ENCODE measurements around the gene IL1RAPL1. TPM values are rescaled to one million over a fixed set of nuclear protein-coding genes. Genes with fewer than 3 reads are reported as not detected.
"Not testable (repeated sequence)": the region's sequence is repeated elsewhere in the genome, so short reads cannot be mapped to it uniquely, and the experiment has no call there.

Gene IL1RAPL1
- total RNA-seq, 2 donors from 2014 or later, result not detected

- ATAC-seq (replicated peaks), result no peak
- H3K27me3 Mint-ChIP-seq, result no peaks in the 10 kb centered on the region
- H3K4me1 Mint-ChIP-seq, result no peaks in the 10 kb centered on the region
- H3K9me3 Mint-ChIP-seq, result peaks cover 8% of the 10 kb centered on the region
- no peak overlapping the region for H3K27ac Mint-ChIP-seq
- no peaks in the 10 kb centered on the region for H3K36me3 Mint-ChIP-seq (ENCODE audit: low read depth)
- H3K4me3 Mint-ChIP-seq, result no peak overlapping the region
Measured at GRCh38 chrX:29110041-29110440, 522.8 kb downstream of the IL1RAPL1 start.

GRCh38 chrX:29113221-29113620 lies 526.0 kb downstream of the IL1RAPL1 start:
- H3K27ac Mint-ChIP-seq, result no peak overlapping the region
- no peak overlapping the region for H3K4me3 Mint-ChIP-seq
- no peak for ATAC-seq (replicated peaks)
- peaks cover 11% of the 10 kb centered on the region for H3K9me3 Mint-ChIP-seq
- H3K27me3 Mint-ChIP-seq, result no peaks in the 10 kb centered on the region
- H3K36me3 Mint-ChIP-seq (ENCODE audit: low read depth), result no peaks in the 10 kb centered on the region
- no peaks in the 10 kb centered on the region for H3K4me1 Mint-ChIP-seq

GRCh38 chrX:29122817-29123216 lies 535.6 kb downstream of the IL1RAPL1 start:
- H3K36me3 Mint-ChIP-seq (ENCODE audit: low read depth); H3K27me3 Mint-ChIP-seq; ATAC-seq (replicated peaks); H3K4me1 Mint-ChIP-seq; H3K9me3 Mint-ChIP-seq; H3K27ac Mint-ChIP-seq; H3K4me3 Mint-ChIP-seq: not testable (repeated sequence)

DNA sequence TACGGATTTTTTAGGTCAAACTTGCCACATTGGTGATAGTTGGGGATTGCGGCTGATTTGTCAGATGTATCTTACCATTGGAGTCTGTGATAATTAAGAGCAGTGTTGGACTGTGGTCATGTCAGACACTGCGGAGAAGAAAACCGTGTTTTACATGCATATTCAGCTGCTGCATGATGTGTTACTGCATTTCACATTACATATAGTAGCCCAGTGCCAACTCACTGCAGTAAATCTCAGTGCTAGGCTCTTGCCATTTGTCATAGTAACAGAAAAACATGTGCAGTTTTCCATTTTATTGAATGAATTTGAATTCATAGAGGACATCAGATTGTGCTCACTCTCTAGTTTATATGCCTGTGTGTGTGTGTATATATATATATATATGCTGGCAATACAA lies 543.7 kb downstream of the IL1RAPL1 start:
- Mint-ChIP-seq H3K36me3 (ENCODE audit: low read depth) (no peaks in the 10 kb centered on the region), H3K27me3 (no peaks in the 10 kb centered on the region), H3K9me3 (no peaks in the 10 kb centered on the region), H3K4me3 (no peak overlapping the region), H3K27ac (no peak overlapping the region), H3K4me1 (no peaks in the 10 kb centered on the region)
- no peak for ATAC-seq (replicated peaks)

- ATAC-seq (replicated peaks), result no peak
- H3K27me3 Mint-ChIP-seq, result no peaks in the 10 kb centered on the region
- H3K4me1 Mint-ChIP-seq, result no peaks in the 10 kb centered on the region
- no peak overlapping the region for H3K4me3 Mint-ChIP-seq
- no peaks in the 10 kb centered on the region for H3K36me3 Mint-ChIP-seq (ENCODE audit: low read depth)
- no peak overlapping the region for H3K27ac Mint-ChIP-seq
- H3K9me3 Mint-ChIP-seq, result no peaks in the 10 kb centered on the region
Measured at GRCh38 chrX:29136904-29137303, 549.7 kb downstream of the IL1RAPL1 start.

GRCh38 chrX:29138003-29138402 lies 550.8 kb downstream of the IL1RAPL1 start:
- Mint-ChIP-seq H3K4me3 (no peak overlapping the region), H3K27me3 (no peaks in the 10 kb centered on the region), H3K9me3 (no peaks in the 10 kb centered on the region), H3K27ac (no peak overlapping the region), H3K4me1 (no peaks in the 10 kb centered on the region), H3K36me3 (ENCODE audit: low read depth) (no peaks in the 10 kb centered on the region)
- ATAC-seq (replicated peaks), result no peak

GRCh38 chrX:29143356-29143755 lies 556.1 kb downstream of the IL1RAPL1 start:
- Mint-ChIP-seq H3K4me1 (no peaks in the 10 kb centered on the region), H3K9me3 (peaks cover 8% of the 10 kb centered on the region), H3K27ac (no peak overlapping the region), H3K4me3 (no peak overlapping the region), H3K27me3 (no peaks in the 10 kb centered on the region), H3K36me3 (ENCODE audit: low read depth) (no peaks in the 10 kb centered on the region)
- no peak for ATAC-seq (replicated peaks)

- Mint-ChIP-seq H3K27me3 (no peaks in the 10 kb centered on the region), H3K9me3 (peaks cover 8% of the 10 kb centered on the region), H3K4me3 (no peak overlapping the region)
Measured at GRCh38 chrX:29143756-29144155, 556.5 kb downstream of the IL1RAPL1 start.

GRCh38 chrX:29145316-29145715 lies 558.1 kb downstream of the IL1RAPL1 start:
- Mint-ChIP-seq H3K9me3 (peaks cover 8% of the 10 kb centered on the region), H3K27ac (no peak overlapping the region), H3K36me3 (ENCODE audit: low read depth) (no peaks in the 10 kb centered on the region), H3K27me3 (no peaks in the 10 kb centered on the region), H3K4me3 (no peak overlapping the region), H3K4me1 (no peaks in the 10 kb centered on the region)
- no peak for ATAC-seq (replicated peaks)

More at GRCh38 chrX:29143756-29144155, 556.5 kb downstream of the IL1RAPL1 start:
- H3K36me3 Mint-ChIP-seq (ENCODE audit: low read depth), result no peaks in the 10 kb centered on the region
- no peak for ATAC-seq (replicated peaks)
- no peak overlapping the region for H3K27ac Mint-ChIP-seq
- no peaks in the 10 kb centered on the region for H3K4me1 Mint-ChIP-seq

GRCh38 chrX:29148511-29148910 lies 561.3 kb downstream of the IL1RAPL1 start:
- peaks cover 8% of the 10 kb centered on the region for H3K9me3 Mint-ChIP-seq
- H3K36me3 Mint-ChIP-seq (ENCODE audit: low read depth), result no peaks in the 10 kb centered on the region
- H3K4me3 Mint-ChIP-seq, result no peak overlapping the region
- no peaks in the 10 kb centered on the region for H3K4me1 Mint-ChIP-seq
- H3K27me3 Mint-ChIP-seq, result no peaks in the 10 kb centered on the region
- ATAC-seq (replicated peaks), result no peak
- no peak overlapping the region for H3K27ac Mint-ChIP-seq

DNA sequence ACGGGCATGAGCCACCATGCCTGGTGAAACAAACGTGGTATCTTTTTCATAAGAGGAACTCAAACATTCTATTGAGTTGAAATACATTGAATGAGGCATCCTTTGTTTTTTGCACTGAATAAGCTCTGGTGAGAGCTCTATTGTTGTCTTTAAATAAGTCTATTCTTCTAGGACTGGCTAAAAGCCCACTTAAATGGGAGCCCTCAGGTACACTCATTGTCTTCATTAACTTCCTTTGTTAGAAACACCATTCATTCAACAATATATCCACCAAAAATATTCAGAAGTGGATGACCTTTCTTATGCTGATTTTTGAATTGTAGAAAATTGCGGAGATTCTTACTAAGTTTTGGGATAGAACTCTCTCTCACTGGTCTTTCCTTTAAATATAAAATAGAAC lies 568.0 kb downstream of the IL1RAPL1 start:
- Mint-ChIP-seq H3K36me3 (ENCODE audit: low read depth) (no peaks in the 10 kb centered on the region), H3K4me1 (no peaks in the 10 kb centered on the region), H3K27ac (no peak overlapping the region), H3K4me3 (no peak overlapping the region), H3K9me3 (no peaks in the 10 kb centered on the region), H3K27me3 (no peaks in the 10 kb centered on the region)
- no peak for ATAC-seq (replicated peaks)

- Mint-ChIP-seq H3K36me3 (ENCODE audit: low read depth) (no peaks in the 10 kb centered on the region), H3K9me3 (no peaks in the 10 kb centered on the region), H3K27ac (no peak overlapping the region), H3K27me3 (no peaks in the 10 kb centered on the region), H3K4me3 (no peak overlapping the region), H3K4me1 (no peaks in the 10 kb centered on the region)
- no peak for ATAC-seq (replicated peaks)
Measured at GRCh38 chrX:29172880-29173279, 585.6 kb downstream of the IL1RAPL1 start.

- H3K9me3 Mint-ChIP-seq, result peaks cover 3% of the 10 kb centered on the region
- ATAC-seq (replicated peaks), result no peak
- no peaks in the 10 kb centered on the region for H3K36me3 Mint-ChIP-seq (ENCODE audit: low read depth)
- H3K4me3 Mint-ChIP-seq, result no peak overlapping the region
- H3K4me1 Mint-ChIP-seq, result no peaks in the 10 kb centered on the region
- no peak overlapping the region for H3K27ac Mint-ChIP-seq
- H3K27me3 Mint-ChIP-seq, result no peaks in the 10 kb centered on the region
Measured at GRCh38 chrX:29187264-29187663, 600.0 kb downstream of the IL1RAPL1 start.

DNA sequence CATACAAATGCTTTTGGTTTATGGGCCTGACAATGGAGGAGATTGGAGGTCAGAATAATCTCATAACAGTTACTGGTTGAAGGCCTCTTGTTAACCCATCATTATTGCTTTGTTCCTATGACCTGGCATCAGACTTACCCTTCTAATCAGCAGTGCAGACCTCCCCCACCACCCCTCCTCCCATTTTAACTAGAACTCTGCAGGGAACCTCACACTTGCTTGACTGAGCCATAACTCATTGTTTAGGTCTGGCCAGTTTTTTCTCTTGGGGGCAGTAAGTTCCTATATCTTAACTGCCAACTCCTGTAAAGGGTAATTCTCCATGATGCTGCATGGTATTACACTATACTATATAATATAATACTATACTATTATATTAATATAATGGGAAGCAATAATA lies 609.3 kb downstream of the IL1RAPL1 start:
- Mint-ChIP-seq H3K4me3 (no peak overlapping the region), H3K36me3 (ENCODE audit: low read depth) (no peaks in the 10 kb centered on the region), H3K9me3 (no peaks in the 10 kb centered on the region), H3K27ac (no peak overlapping the region), H3K4me1 (no peaks in the 10 kb centered on the region), H3K27me3 (no peaks in the 10 kb centered on the region)
- no peak for ATAC-seq (replicated peaks)

GRCh38 chrX:29215251-29215650 lies 628.0 kb downstream of the IL1RAPL1 start:
- no peak overlapping the region for H3K4me3 Mint-ChIP-seq
- no peak for ATAC-seq (replicated peaks)
- no peaks in the 10 kb centered on the region for H3K4me1 Mint-ChIP-seq
- no peaks in the 10 kb centered on the region for H3K36me3 Mint-ChIP-seq (ENCODE audit: low read depth)
- H3K27ac Mint-ChIP-seq, result no peak overlapping the region
- H3K27me3 Mint-ChIP-seq, result no peaks in the 10 kb centered on the region
- no peaks in the 10 kb centered on the region for H3K9me3 Mint-ChIP-seq

GRCh38 chrX:29225670-29226069 lies 638.4 kb downstream of the IL1RAPL1 start:
- H3K9me3 Mint-ChIP-seq, result peaks cover 4% of the 10 kb centered on the region
- ATAC-seq (replicated peaks), result no peak
- no peak overlapping the region for H3K27ac Mint-ChIP-seq
- no peaks in the 10 kb centered on the region for H3K36me3 Mint-ChIP-seq (ENCODE audit: low read depth)
- H3K27me3 Mint-ChIP-seq, result no peaks in the 10 kb centered on the region
- H3K4me3 Mint-ChIP-seq, result no peak overlapping the region
- H3K4me1 Mint-ChIP-seq, result no peaks in the 10 kb centered on the region

All from activated T-helper 17 cell treated with anti-CD3 and anti-CD28 coated beads, Interleukin-2, amount 50 U/mL, for 72 hours (primary cell).